Neural progenitor cell (in vitro differentiated cells): Measurements from ENCODE around the gene NOL6.

ENCODE experiments used
- EZH2 ChIP-seq: fragments of 200-600 bp; sonication (generic); IDR thresholded peaks from 2 replicates; pipeline ENCODE4 v1.6.1; 2017; ENCODE audit warnings: antibody characterized with exemption, mild to moderate bottlenecking, moderate library complexity
- TF ChIP-seq, protein P1 (sequence below): fragments of 200-600 bp; sonication (generic); IDR thresholded peaks from 2 replicates; pipeline ENCODE4 v1.5.1; 2017; ENCODE audit warnings: antibody characterized with exemption, mild to moderate bottlenecking

DNA sequence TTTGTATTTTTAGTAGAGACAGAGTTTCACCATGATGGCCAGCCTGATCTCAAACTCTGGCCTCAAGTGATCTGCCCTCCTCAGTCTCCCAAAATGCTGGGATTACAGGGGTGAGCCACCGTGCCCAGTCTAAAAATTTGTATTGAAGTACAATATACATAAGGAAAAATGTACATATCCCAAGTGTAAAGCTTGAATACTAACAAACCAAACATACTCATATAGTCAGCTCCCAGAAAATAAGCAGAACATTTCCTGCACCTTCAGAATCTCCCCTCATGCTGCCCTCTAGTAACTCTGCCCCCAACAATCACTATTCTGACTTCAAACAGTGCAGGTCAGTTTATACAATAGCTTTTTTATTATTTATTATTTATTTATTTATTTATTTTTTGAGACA lies 1.6 kb upstream of the NOL6 start:
- TF ChIP-seq EZH2: no peak
- TF ChIP-seq, protein P1, sequence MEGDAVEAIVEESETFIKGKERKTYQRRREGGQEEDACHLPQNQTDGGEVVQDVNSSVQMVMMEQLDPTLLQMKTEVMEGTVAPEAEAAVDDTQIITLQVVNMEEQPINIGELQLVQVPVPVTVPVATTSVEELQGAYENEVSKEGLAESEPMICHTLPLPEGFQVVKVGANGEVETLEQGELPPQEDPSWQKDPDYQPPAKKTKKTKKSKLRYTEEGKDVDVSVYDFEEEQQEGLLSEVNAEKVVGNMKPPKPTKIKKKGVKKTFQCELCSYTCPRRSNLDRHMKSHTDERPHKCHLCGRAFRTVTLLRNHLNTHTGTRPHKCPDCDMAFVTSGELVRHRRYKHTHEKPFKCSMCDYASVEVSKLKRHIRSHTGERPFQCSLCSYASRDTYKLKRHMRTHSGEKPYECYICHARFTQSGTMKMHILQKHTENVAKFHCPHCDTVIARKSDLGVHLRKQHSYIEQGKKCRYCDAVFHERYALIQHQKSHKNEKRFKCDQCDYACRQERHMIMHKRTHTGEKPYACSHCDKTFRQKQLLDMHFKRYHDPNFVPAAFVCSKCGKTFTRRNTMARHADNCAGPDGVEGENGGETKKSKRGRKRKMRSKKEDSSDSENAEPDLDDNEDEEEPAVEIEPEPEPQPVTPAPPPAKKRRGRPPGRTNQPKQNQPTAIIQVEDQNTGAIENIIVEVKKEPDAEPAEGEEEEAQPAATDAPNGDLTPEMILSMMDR: no peak
